ENCODE results near the gene PSMC3.

Gene PSMC3

DNA sequence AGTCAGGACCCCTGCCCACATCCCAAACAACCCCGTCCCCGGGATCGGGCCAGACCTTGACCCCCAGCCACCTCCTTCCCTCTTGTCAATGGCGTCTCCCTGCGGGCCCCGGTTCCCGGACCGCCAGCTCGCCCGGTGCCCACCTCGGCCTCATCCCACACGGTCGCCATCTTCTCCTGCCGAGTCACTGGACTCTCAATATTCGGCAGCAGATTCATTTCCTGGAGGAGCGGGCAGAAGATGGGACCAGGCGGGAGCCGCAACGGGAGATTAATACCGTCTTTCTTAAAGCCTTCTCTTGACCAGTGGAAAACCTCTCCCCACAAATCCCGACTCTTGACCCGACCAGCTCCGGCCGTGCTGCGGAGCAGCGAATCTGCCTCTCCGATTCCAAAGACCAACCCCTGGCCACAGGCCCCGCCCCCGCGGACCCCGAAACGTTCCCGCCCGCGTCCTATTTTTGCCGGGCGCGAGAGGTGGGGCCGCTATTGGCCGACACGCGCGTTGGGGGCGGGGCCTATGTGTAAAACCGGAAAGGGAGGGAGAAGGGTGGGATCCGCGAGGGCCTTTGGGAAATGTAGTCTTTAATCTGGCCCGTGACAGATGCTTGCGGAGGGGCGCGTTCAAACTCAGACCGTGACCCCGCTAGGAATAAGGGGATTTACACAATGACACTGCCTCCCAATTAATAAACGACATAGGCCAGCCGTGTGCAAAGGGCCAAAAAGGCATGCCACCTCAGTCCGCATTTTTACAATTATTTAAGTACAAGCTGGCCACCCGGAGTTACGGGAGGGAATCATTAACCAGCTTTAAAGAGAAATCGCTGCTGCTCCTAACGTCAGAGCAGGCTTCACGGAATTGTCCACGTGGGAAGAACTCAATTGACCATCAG lies at the start of gene PSMC3:
Gene PSMC3, minus strand, starts transcription at position 378 of the 895 bp plus-strand sequence. Its CDS starts 160 bp downstream, at position 218.
- peak; percentile 89 for DNase-seq (ENCODE audit: low read depth)

DNA sequence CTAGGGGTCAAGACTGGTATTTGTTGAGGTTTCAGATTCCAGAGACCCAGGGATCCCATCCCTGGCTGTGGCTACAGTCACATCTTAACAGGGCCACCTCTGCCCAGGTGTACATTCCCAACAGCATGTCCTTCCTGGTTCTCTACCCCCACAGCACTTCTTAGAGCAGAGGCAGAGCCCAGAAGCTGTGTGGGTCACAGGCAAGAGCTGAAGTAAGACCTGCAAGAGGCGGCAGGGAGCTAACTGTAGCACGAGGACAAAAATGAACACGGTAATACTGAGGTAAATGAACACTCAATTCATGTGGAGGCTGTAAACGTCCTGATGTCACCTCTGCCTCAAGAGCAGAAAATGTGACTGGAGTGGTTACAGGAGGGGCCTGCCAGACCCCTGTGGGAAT lies 44.4 kb upstream of the PSMC3 start:
- DNase-seq (ENCODE audit: low read depth): no peak

DNA sequence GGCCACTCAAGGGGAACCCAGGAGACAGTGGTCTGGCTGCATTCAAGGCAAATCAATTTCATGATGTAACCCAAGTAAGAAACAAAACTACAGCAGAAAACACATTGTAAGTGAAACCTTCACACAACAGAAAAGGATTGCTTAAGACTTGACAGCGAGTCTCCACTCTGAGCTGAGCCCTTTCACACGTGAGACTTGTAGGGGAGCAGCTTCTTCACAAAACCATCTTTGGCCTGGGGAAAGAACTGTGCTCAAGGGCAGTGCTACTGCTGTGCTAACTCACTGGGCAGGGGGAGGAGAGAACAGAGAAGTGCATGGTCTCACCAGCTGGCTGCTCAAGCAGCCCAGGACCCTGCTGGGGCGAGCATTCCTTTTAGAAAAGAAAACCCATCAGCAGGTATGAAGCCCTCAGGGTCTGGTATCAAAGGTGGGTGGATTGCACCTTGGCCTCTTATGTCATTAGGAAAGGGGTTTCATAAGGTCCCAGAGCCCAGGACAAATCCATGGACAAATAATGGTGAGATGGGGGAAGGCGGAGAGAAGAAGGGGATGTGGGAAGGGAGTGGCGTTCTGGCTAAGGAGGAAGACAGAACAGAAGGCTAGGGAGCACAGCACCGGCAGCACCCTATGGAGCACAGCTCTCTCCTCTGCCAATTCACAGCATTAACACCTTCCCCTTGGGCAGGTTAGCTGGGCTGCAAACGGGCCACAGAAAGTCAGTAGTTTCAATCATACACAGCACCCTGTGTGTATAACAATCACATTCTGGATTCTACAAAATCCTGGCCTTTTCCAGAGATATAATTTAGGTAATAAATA lies 43.3 kb upstream of the PSMC3 start:
- DNase-seq (ENCODE audit: low read depth): no peak

DNA sequence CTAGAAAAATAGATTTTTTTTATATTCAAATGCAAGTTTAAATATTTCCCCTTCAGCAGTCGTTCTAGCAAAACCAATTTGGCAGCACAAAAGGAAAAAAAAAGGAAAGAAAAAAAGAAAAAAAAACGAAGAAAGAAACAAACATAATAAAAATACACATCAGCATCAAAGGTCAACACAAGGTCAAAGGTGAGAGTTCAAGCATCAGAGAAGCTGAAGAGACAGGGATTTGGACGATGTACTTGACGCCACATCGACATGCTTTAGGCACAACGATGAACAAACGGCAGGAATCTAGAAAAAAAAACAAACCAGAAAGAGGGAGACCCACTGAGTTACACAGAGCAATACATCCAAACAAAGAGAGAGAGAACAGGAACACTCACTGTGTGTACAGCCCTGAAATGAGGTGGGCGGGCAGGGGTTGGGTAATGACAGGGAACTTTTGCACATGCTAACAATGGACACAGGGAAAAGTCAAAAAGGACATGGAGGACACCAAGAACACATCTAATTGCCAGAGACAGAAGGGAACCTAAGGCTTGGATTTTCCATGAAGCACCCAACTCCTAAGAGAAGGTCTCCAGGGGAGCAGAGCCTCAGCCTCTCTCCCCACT lies 42.5 kb upstream of the PSMC3 start:
- DNase-seq (ENCODE audit: low read depth): no peak

DNA sequence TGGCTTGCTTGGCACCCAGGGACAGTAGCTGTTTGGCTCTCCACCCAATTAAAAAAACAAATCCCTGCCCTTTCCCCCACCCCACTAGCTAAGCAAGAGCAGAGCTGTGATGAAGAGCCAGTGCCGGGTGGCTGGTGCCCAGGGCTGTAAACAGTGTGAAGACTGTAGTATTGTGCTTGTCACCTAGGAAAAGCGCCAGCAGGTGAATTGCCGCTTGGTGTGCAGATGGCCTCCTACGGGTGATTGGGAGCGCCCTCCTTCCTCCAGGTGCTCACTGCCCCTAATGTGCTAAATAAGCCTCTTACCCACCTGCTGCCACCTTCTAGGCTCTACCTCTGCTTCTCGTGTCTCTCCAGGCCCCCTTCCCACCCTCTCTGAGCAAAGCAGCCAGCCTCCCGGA lies 41.1 kb upstream of the PSMC3 start:
- no peak for DNase-seq (ENCODE audit: low read depth)

DNA sequence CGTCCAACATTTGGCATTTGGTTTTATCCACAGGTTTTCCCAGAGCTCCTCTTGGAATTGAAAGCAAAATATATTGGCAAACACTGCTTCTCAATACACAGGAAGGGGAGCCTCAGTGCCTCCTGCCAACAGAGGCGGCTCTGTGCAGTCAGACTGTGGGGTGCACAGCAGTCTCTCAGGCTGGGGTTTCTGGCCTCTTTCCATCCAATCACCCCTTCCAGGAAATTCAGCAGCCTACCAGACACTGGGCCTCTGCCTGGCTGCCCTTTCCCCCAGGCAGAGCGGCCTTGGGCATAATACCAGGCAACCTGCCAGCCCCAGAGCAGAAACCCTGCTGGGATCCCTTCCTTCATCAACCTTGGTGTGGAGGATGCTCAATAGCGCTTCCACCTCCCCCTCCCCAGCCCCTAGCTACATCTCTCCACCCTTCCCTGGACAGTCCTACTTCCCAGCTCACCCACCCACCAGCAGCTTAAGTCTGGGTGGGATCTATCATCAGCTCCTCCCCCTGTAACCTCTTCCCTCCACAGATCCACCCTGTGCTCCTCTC lies 40.5 kb upstream of the PSMC3 start:
- no peak for DNase-seq (ENCODE audit: low read depth)

DNA sequence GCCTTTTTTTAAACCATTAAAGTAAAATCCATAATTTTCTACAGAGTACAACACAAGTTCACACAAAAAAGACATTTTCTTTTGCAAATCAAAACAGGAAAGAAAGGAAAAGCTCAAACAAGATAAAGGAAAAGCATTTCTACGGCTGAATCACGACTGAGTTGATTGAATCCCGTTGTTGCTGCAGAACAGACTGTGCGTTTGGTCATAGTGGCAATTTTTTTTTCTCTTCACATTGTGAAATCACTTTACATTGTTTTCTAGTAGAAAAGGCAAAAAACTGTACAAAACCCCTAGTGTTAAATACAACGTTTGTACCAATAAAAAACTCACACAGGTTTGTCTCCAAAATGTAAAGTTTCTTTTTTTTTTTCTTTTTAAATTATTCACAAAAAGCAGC lies 40.0 kb upstream of the PSMC3 start:
- DNase-seq (ENCODE audit: low read depth): no peak

DNA sequence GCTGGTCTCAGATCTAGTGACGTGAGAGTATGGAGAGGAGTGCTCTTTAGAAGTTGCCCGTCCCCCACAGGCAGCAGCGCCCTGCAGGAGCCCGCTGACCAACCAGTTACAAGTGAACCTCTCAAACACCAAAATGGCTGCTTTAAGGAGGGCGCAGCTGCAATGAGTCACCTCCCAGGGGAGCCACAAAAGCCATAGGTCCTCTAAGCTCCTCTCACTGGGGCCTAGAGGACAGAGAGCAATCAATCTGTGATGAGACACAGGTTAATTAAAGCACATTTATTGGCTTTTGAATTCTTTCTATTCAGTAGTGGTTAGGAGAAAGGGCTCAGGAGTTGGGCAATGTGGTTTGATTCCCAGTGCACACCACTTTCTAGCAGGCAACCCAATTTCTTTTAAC lies 38.2 kb upstream of the PSMC3 start:
- no peak for DNase-seq (ENCODE audit: low read depth)

DNA sequence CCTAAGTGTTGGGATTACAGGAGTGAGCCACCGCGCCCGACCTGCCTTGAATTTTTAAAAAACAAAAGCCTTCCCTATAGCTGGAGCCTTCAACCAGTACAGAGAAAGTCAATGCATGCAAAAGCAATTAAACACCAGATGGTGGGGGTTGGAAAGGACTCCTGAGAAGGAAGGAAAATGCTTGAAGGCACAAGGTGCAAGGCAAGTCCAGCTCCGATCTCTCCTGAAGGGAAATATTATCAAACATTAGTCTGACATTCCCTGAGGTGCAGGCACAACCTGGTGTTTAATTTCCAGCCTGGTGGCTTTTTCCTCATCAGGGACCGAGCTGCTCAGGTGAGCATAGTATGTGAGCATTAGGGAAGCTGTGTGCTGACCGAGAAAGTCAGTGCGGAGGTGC lies 35.6 kb upstream of the PSMC3 start:
- DNase-seq (ENCODE audit: low read depth): no peak

DNA sequence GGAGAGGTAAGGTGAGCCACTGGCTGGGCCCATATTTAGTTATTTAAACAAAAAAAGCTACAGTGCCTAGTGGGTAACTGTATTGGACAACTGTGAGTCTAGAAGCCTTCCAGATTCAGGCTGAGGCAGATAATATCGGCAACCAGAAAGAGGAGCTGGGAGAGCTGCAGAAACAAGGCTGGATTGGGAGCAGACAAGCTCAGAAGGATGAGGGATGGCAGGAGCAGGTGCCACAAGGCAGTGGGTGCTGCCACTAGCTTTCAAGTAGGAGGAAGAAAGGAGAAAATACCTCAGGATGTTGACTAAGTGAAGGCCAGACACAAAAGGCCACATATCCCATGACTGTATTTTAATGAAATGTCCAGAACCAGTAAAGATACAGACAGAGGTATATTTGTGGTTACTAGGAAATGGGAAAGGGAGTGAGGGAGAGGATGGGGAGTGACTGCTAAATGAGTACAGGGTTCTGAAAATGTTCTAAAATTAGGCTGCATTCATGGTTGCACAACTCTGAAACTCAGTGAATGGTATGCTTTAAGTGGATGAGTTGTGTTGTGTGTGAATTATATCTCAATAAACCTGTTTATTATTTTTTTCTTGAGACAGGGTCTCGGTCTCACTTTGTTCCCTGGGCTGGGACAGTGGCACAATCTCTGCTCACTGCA lies 34.5 kb upstream of the PSMC3 start:
- DNase-seq (ENCODE audit: low read depth): no peak

DNA sequence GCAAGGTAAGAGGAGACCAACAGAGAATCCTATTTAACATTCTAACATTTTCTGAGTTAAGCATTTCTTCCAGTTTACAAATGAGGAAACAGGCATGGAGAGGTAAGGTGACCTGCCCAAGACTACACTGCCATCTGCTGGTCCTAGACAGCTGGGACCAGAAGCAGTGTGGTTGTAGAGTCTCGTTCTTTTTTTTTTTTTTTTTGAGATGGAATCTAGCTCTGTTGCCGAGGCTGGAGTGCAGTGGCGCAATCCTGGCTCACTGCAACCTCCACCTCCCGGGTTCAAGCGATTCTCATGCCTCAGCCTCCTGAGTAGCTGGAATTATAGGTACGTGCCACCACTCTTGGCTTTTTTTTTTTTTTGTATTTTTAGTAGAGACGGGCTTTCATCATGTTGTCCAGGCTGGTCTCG lies 28.0 kb upstream of the PSMC3 start:
- peak; percentile 43 for DNase-seq (ENCODE audit: low read depth)

DNA sequence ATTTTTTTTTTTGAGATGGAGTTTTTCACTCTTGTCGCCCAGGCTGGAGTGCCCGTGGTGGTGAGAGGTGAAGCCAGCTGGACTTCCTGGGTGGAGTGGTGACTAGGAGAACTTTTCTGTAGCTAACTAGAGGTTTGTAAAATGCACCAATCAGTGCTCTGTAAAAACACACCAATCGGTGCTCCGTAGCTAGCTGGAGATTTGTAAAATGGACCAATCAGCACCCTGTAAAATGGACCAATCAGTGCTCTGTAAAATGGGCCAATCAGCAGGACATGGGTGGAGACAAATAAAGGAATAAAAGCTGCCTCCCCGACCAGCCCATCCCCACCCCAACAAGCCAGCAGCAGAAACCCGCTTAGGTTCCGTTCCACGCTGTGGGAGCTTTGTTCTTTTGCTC lies 27.1 kb upstream of the PSMC3 start:
- DNase-seq (ENCODE audit: low read depth): no peak

DNA sequence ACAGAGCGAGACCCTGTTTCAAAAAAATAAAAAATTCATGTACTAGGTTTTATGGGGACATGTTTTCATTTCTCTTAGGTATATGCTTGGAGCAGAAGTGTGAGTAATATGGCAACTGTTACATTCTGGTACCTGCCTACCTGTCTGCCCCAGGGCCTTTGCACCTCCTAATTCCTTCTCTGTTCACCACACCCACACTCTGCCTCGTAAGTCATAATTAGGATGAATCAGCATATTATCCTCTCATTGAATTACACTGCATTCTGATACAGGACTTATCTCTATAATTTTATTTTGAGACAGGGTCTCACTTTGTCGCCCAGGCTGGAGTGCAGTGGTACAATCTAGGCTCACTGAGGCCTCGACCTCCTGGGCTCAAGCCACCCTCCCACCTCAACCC lies 25.8 kb upstream of the PSMC3 start:
- DNase-seq (ENCODE audit: low read depth): no peak

DNA sequence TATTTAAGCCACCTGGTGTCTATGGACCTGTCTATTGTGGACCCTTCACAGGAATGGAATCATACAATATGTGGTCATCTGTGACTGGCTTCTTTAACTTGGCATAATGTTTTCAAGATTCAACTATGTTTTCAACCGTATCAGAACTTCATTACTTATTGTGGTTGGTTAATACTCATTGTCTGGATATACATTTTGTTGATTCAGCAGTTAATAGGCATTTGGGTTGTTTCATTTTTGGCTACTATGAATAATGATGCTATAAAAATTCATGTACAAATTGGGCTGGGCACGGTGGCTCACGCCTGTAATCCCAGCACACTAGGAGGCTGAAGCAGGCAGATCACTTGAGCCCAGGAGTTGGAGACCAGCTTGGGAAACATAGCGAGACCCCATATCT lies 25.2 kb upstream of the PSMC3 start:
- no peak for DNase-seq (ENCODE audit: low read depth)

DNA sequence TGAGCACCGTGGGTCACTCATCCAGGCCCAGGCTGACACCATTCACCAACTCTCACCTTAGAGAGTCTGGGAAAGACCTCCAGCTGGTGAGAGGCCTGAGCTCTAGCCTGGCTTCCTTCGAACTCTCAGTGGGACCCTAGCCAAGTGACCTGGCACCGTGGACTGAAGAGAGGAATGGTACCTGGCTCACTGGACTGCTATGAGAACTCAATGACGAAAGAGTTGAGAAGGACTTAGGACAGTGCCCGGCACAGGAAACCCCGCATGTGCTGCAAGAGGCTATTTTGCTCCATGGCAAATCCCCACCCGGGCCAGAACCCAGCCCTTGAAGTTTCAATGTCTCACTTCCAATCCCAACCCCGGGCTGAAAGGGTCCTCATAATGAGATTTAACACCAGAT lies 23.3 kb upstream of the PSMC3 start:
- DNase-seq (ENCODE audit: low read depth): no peak

DNA sequence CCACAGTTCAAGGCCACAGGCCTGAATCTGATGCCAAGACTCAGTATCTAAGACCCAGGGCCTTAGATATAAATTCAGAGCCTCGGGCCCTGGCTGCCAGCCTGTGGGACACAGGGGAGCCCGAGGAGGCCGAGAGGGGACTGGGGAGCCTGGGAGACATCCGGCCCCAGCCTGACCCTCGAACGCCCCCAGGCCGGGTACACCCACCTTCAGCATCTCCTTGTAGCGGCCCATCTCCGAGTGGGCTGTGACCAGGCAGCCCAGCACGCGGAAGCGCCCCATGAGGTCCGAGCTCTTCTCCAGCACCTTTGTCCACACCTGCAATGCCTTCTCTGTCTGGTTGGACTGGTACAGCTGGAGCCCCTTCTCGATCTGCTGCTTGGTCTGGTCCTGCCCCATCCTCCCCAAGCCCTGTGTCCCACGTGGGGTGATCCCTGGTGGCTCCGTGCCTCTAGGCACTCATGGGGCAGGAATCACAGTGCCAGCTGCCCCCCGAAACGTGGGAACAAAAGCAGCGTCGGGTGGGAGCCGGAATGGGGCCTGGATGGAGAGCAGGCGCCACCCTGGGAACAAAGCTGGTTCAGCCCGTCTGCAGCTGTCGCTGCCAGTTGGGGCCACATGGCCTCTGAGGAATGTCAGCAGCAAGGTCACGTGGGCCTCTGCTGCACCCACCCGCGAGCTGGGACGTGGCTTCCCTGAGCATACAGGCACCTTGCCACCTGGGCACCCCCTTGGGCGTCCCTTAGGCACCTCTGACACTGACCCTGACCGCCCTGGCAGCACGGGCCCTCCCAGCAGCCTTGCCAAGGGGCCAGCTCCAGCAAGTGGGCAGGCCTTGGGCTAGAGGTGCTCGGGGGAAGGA lies 22.6 kb upstream of the PSMC3 start, which contains the start of gene RAPSN:
Gene RAPSN, minus strand, starts transcription at position 571 of the 862 bp plus-strand sequence. Its CDS starts 172 bp downstream, at position 399.
- no peak for DNase-seq (ENCODE audit: low read depth)

DNA sequence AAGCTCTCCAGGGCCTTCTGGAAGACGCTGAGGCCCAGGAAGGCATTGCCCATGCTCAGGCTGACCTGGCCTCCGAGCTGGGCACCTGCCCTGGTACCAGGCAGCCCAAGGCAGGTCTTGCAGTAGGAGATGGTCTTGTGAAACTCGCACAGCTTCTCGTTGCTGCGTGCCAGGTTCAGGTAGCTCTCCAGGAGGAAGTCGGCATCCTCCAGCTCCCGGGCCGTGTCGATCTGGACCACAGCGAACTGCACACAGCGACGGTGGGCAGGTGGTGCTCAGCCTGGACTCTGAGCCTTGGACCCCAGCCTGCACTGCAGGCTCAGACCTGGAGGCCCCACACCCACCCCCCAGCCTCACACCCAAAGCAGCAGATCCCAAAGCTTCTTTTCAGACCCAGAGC lies 21.7 kb upstream of the PSMC3 start:
- no peak for DNase-seq (ENCODE audit: low read depth)

DNA sequence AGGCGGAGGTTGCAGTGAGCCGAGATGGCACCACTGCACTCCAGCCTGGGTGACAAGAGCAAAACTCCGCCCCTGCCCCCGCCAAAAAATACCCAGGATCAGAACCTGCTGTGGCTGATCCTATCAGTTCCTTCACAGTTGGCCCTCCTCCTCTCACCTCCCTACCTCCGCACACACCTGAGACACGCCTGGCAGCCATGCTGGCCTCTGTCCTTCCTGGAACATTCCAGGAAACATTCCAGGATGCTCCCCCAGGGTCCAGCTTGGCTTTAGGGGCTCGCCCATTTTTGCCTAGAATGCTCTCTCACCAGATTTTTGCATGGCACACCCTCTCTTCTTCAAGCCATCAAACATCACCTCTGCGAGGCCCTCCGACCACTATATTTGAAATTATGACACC lies 20.6 kb upstream of the PSMC3 start:
- DNase-seq (ENCODE audit: low read depth): no peak

DNA sequence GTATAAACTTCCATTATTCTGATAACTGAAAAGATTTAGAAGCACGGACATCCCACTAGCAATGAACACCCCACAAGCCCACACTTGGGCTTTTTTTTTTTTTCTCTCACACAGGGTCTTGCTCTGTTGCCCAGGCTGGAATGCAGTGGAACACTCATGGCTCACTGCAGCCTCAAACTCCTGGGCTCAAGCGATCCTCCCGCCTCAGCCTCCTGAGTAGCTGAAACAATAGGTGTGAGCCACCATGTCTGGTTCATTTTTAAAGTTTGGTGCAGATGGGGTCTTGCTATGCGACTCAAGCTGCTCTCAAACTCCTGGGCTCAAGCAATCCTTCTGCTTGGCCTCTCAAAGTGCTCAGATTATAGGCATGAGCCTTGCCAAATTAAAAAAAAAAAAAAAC lies 19.6 kb upstream of the PSMC3 start:
- no peak for DNase-seq (ENCODE audit: low read depth)

DNA sequence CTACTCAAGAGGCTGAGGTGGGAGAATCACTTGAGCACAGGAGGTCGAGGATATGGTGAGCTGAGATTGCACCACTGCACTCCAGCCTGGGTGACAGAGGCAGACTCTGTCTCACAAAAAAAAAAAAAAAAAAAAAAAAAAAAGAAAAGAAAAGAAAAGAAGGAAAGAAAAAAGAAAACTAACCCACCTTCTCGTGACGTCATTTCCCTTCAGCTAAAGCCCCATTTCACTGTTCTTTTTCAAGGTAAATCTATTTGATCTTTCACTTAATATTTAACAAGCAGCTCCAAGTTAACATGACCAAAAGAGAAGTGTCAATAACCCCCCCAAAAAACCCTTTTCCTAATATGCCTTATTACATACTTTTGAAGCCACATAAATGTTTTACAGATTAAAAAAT lies 17.6 kb upstream of the PSMC3 start:
- no peak for DNase-seq (ENCODE audit: low read depth)

Measured in HS-27A (cell line).